ENCODE data around the gene FBXW9. TPM values are rescaled to one million over a fixed set of nuclear protein-coding genes. Genes with fewer than 3 reads are reported as not detected.
"Not testable (repeated sequence)": the region's sequence is repeated elsewhere in the genome, so short reads cannot be mapped to it uniquely, and the experiment has no call there.

FBXW9 gene
- polyA plus RNA-seq (ENCODE audit: insufficient read length in 12 of 12), result 1 to 10 TPM in 11 of 12 donors, not detected in 1; 2.4 to 6.3 (median 3.5) TPM
- long read RNA-seq, donor 1, partial matches to known transcripts, result 0 of 4 reads
- long read RNA-seq, donor 1, other reads (novel, unspliced or antisense), result 0 of 4 reads
- long read RNA-seq, donor 2, partial matches to known transcripts, result 0 of 1 reads
- long read RNA-seq, donor 2, other reads (novel, unspliced or antisense), result 0 of 1 reads
- long read RNA-seq, donor 3, partial matches to known transcripts, result 0 of 1 reads
- long read RNA-seq, donor 3, other reads (novel, unspliced or antisense), result 0 of 1 reads
- long read RNA-seq, donor 4, partial matches to known transcripts, result 0 of 1 reads
- long read RNA-seq, donor 4, other reads (novel, unspliced or antisense), result 0 of 1 reads
- long read RNA-seq, donor 5, partial matches to known transcripts, result 0 of 3 reads
- long read RNA-seq, donor 5, other reads (novel, unspliced or antisense), result 0 of 3 reads
- long read RNA-seq, donor 6, result 0 reads
- long read RNA-seq, donor 7, result 0 reads
- long read RNA-seq, donor 8, partial matches to known transcripts, result 0 of 2 reads
- long read RNA-seq, donor 8, other reads (novel, unspliced or antisense), result 0 of 2 reads
- long read RNA-seq, donor 9, partial matches to known transcripts, result 0 of 4 reads
- long read RNA-seq, donor 9, other reads (novel, unspliced or antisense), result 0 of 4 reads
- long read RNA-seq, donor 10, partial matches to known transcripts, result 0 of 2 reads
- long read RNA-seq, donor 10, other reads (novel, unspliced or antisense), result 0 of 2 reads
- long read RNA-seq, donor 11, partial matches to known transcripts, result 0 of 1 reads
- long read RNA-seq, donor 11, other reads (novel, unspliced or antisense), result 0 of 1 reads

DNA sequence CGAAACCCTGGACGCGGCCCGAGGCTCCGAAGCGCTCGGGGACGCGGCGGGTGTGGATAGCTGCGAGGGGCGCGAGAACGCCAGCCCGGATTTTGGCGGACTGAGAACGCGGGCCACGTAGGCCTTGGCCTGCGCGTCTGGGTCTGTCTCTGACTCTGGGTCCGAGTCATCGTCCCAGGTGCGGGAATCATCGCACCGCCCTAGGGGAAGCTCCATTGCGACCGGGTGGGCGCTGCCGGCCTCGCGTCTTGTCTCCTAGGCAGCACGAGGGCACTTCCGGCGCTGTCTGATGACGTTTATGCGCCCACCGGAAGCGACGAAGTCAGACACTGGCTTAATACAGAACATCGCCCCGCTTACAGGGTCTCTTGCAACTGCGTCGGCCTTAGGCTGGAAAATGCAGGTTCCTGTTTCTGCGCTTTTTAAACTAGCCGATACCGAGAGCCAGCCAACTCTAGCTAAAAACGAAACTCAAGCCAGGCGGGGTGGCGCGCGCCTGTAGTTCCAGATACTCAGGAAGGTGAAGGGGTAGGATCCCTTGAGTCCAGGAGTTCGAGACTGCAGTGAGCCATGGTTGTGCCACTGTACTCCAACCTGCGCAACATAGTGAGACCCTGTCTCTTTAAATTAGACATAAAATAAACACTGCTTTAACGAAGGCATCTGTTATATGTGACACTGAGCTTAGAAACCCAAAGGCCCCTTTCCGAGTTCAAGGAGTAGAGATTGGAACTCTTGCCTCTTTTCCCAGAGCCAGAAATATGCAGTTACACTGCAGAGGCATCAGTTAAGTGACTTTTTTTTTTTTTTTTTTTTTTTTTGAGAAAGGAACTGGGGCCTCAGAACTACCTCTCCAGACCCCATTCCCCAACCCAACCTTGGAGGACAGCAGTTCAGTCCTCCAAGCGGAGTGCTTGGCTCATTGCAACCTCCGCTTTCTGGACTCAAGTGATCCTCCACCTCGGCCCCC is at the start of gene FBXW9:
Gene FBXW9, minus strand, starts transcription at position 266 of the 970 bp plus-strand sequence. Its CDS starts 50 bp downstream, at position 216.
- DNase-seq, result peak; percentile 98

- DNase-seq, result no peak
Measured at GRCh38 chr19:12745166-12745897, 48.9 kb upstream of the FBXW9 start.

GRCh38 chr19:12737835-12738351 is 41.5 kb upstream of the FBXW9 start:
- DNase-seq, result no peak

DNA sequence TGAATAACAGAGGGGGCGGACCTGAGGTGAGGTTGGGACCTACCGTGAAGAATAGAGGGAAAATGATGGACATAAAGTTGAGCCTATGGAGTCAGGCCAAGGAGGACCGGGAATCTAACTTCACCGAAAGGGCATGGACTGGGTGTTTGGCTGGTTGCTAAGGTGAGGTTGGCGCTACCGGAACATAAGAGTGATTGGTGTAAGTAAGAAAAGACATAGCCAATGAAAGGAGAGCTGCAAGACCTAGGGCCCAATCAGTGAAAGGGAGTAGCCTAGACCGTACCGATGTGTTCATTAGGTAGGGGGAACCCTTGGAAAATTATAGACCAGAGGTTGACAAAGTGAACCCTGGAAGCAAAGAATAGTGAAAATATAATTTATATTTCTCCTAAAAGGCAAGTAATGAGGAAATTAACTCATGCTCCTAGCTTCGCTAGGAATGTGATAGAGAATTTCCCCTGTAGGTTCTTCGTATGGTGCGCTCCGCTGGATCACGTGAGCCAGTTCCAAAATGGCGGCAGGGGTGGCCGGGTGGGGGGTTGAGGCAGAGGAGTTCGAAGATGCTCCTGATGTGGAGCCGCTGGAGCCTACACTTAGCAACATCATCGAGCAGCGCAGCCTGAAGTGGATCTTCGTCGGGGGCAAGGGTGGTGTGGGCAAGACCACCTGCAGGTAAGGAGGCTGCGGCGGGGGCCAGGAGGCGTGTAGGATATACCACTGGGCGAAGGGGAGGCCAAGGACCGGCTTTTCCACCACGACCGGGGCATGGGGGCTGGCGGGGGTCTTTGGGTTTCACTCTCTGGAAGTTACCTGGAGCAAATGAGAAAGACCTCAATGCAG is 40.8 kb upstream of the FBXW9 start, which contains the start of gene GET3:
Gene GET3, plus strand, starts transcription at position 503 of the 840 bp plus-strand sequence. Its CDS starts 9 bp downstream, at position 512.
- peak; percentile 95 for DNase-seq

GRCh38 chr19:12733369-12734214 is 37.2 kb upstream of the FBXW9 start:
- peak; percentile 18 for DNase-seq

DNA sequence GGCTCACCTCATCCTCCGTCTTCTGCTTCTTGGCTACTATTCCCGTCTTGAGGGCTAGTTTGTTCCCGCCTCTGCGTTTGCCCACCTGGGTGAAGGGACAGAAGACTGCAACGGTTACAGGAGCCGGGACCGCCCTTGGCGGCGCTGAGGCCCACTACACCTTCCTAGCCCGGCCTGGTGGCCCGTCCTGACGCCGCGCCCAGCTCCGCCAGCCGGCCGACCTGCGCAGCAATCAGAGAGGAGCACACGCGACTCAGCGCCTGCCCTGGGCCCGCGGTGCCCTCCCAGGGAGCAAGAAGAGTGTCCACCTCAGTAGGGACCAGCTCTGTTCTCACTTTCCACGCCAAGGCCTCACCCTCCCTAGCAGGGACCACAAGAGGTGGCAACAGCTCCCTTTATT is 34.9 kb upstream of the FBXW9 start:
- no peak for DNase-seq

DNA sequence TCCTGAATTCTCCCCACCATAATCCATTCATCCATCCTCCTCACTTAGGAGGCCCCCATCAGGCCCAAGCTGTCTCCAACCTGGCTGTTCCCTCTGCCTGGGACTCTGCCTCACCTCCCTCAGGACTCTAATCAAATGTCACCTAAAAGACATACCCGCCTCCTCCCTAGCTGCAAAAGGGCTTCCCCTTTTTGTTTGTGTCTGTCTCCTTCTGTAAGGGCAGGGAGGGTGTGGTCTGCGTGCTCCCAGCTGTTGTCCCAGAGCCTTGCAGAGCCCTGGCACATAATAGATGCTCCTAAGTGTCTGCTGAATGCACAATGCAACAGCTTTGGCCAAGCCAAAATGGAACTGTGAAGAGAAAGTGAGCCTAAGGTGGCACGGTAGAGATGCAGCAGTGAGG is 33.6 kb upstream of the FBXW9 start:
- DNase-seq, result no peak

GRCh38 chr19:12727745-12728433 is 31.5 kb upstream of the FBXW9 start:
- no peak for DNase-seq

DNA sequence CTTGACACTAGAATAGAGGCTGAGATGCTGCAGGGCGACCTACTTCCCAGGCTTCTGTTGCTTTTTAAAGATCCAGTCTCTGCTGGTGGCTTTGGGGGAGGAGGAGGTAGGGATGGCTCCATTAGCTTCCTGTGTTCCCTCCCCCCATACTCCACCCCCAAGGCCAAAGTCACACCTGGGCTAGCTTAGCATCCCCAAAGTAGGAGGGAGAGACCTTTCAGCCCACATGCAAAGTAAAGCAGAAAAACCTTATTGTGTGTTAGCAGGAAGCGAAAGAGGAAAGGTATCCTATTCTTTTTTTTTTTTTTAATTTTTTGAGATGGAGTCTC is 30.5 kb upstream of the FBXW9 start:
- DNase-seq, result no peak

GRCh38 chr19:12725612-12726011 is 29.2 kb upstream of the FBXW9 start:
- DNase-seq, result not testable (repeated sequence)

DNA sequence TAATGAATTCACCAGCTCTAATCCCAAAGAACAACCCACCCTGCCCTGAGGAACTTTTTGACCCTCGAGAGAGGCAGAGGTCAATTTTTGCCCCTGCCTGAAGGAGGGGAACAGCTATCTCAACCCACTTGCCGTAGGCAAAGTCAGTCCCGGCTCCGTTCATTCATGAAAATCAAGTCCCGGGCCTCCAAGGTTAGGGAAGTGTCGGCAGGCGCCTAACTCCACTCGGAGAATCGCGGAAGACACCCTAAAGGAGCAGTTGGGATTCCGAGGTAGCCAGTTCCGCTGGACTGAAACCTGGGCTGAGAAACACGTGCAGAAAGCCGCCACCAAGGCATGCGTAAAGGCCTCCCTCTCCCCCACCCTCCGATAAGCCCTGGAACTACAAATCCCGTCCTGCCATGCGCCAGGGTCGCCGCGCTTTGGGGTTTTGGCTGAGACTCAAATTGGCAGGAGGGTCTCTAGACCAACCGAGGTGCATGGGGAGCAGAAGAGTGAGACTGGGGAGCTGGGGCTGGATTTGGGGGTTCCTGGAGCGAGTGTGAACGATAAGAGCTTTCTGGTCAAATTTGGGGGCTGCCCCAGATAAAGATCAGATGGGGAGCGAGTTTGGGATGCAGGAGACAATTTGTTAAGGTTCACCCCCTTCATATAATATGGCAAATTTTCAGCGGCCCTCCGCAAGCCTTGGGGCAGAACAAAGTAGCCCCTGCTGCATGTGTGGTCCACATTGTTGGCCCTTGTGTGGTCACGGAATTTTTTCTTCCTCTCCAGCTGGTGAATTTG is 27.4 kb upstream of the FBXW9 start, which contains the start of gene TNPO2:
Gene TNPO2, minus strand, starts transcription at position 292 of the 786 bp plus-strand sequence. CDS start 2,955 bp downstream, outside the sequence.
- peak; percentile 58 for DNase-seq

- no peak for DNase-seq
Measured at GRCh38 chr19:12723381-12723640, 26.9 kb upstream of the FBXW9 start.

DNA sequence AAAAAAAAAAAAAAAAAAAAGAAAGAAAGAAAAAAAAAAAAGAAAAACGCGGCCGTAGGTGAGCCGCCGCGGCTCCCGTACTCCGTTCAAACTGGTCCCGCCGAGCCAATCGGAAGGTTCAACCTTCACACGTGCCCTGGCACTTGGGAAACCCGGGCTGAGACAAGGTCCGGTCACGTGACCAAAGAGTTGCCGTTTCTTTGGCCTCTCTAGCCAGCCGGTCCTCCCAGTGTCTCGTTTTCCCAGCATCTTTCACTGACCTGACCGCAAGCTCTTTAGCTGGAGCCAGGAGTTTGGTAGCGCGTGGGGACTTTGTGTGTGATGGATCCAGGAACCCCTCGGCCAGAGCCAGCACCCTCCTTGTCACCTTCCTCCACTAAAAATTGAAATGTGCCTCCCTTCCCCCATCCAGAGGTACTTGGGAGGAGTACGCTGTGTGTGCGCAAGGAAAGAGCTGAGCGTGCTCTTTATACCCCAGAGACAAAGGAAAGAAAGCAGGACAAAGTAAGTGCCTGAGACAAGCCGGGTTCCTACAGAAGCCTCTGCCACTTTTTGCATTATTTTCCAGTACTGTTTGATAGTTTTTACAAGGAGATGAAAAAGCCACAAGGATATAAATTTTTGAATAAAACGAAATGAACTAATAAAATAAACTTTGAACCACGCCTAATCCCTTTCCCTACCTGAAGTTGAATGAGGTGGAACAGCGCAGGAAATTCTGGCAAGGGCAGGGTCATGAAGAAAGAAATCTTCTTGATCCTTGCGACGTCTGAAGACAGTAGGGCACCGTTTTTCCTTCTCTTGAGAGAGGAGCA is 26.3 kb upstream of the FBXW9 start:
- DNase-seq, result peak; percentile 98

DNA sequence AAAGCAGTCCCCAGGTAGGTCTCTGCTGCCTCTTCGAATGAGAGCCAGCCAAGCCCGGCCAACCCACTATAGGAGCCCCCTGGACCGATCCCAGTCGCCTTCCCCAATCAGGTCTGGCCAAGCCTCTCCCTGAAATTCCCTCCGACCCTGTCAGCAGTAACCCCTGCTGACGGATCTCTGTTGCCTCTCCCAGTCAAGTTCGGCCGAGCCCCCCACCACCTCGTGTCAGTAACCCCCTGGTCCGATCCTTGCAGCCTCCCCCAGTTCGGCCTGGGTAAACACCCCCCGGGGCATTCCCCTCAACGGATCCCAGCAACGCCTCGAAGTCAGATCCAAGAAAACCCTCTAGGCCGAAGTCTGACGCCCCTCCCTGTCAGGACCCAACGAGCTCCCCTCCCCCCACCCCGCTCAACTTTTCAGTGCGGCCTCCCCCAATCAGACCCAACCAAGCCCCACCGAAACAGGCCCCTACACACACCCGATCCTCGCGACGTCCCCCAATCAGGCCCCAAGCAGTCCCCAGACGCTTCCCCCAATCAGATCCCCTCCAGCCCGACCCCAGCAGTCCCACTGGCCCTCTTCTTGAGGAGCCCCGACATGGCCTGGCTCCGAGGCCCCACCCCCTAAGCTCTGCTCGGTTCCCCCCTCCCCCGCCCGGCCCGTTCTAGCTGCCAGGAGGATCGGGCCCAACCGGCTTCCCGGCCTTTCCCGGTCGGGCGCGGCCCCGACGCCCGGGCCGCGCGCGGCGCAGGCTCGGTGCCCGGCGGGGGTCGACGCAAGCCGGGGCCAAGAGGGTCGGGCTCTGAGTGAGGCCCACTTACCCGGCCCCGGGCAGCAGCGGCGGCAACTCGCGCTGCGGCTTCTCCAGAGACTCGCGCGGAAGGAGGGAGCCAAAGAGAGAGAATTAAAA is 25.5 kb upstream of the FBXW9 start:
- DNase-seq, result peak; percentile 80
